Muscle of leg (tissue), 11 donors: ENCODE data around the gene MS4A12. TPM values are rescaled to one million over a fixed set of nuclear protein-coding genes. Genes with fewer than 3 reads are reported as not detected.

Experiments used
- DNase-seq: peaks from one replicate; pipeline ENCODE4 v3.0.0; 2013
- H3K27ac ChIP-seq: one replicate; pipeline ENCODE4 v1.5.1; 2013; ENCODE audit warnings: mild to moderate bottlenecking, low read length, control low read depth
- H3K27me3 ChIP-seq: one replicate; pipeline ENCODE4 v1.6.1; 2013; ENCODE audit warnings: low read length; ENCODE audit not compliant: control insufficient read depth, insufficient read depth
- H3K36me3 ChIP-seq: one replicate; pipeline ENCODE4 v1.6.1; 2013; ENCODE audit warnings: low read length; ENCODE audit not compliant: control insufficient read depth, insufficient read depth
- H3K4me1 ChIP-seq: one replicate; pipeline ENCODE4 v1.6.1; 2013; ENCODE audit warnings: low read length; ENCODE audit not compliant: control insufficient read depth, insufficient read depth
- H3K4me3 ChIP-seq: one replicate; pipeline ENCODE4 v1.5.1; 2013; ENCODE audit warnings: low read length, control low read depth
- H3K9me3 ChIP-seq: replicated peaks from 2 replicates; pipeline ENCODE4 v1.6.1; 2013; ENCODE audit warnings: low read depth, low read length; ENCODE audit not compliant: control insufficient read depth
- WGBS: methylation state at CpG from one replicate; pipeline ENCODE4 v1.1.5; 2013; ENCODE audit warnings: missing lambda C conversion rate; ENCODE audit not compliant: insufficient coverage; 5-methylcytosine and 5-hydroxymethylcytosine counted together
- polyA plus RNA-seq, 8 donors: library from polyadenylated mRNA; unstranded; fragments of 120-200 nt; gene quantifications; one replicate each; pipeline versions ENCODE4 v1.2.1 to v1.2.3, GENCODE V29; 2013; ENCODE audit warnings: inconsistent platforms in 1 of 8, low replicate concordance in 1 of 8; ENCODE audit not compliant: insufficient read length in 8 of 8, insufficient read depth in 1 of 8
- total RNA-seq: library from RNA; stranded (reverse); fragments of 120-200 nt; gene quantifications from one replicate; pipeline ENCODE4 v1.2.4, GENCODE V29; 2013

The MS4A12 gene
- total and polyA plus RNA-seq, 9 donors, result not detected

DNA sequence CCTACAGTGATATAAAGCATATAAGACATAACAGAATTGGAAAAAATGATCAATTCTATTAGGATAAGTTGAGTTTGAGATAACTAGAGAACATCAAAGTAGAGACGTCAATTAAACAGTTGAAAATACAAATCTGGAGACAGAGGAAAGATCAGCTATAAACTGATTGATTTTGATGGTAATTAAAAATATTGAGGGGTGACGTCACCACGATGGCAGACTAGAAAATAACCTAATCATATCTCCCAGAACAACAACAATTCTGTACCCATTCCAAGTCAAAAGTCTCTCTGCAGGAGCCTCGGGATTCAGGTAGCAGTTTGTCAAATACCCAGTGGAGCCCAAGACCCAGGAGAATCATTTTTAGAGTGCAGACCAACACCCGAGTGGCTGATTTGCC is 51.5 kb downstream of the MS4A12 start:
- H3K36me3 ChIP-seq, result no peaks in the 10 kb centered on the region
- H3K27ac ChIP-seq, result no peak overlapping the region
- DNase-seq, result no peak
- 79% methylated on average over 2 of the region's 5 CpGs for WGBS
- H3K27me3 ChIP-seq, result no peaks in the 10 kb centered on the region
- no peaks in the 10 kb centered on the region for H3K4me1 ChIP-seq
- H3K4me3 ChIP-seq, result no peak overlapping the region
- H3K9me3 ChIP-seq, result peaks cover 3% of the 10 kb centered on the region

Other genes with a start within 250 kb of the MS4A12 start
- 0.18 TPM for gene MS4A4E, start 249.6 kb upstream of the MS4A12 start, total RNA-seq
- 1 to 10 TPM; 1.4 to 2.4 (median 1.9) TPM for gene MS4A4E, start 249.6 kb upstream of the MS4A12 start, polyA plus RNA-seq
- 10.3 TPM for gene MS4A4A, start 212.1 kb upstream of the MS4A12 start, total RNA-seq
- gene MS4A4A, start 212.1 kb upstream of the MS4A12 start, polyA plus RNA-seq, result 10 to 100 TPM in 5 of 8 donors, 1 to 10 TPM in 3; 6.9 to 18.5 (median 11.7) TPM
- not detected for gene MS4A6E, start 165.5 kb upstream of the MS4A12 start, total RNA-seq
- gene MS4A6E, start 165.5 kb upstream of the MS4A12 start, polyA plus RNA-seq, result not detected
- 7.4 TPM for gene MS4A7, start 114.2 kb upstream of the MS4A12 start, total RNA-seq
- 10 to 100 TPM in 1 of 8 donors, 1 to 10 TPM in 7; 3.2 to 13.7 (median 8.1) TPM for gene MS4A7, start 114.2 kb upstream of the MS4A12 start, polyA plus RNA-seq
- 0.35 TPM for gene MS4A14, start 96.3 kb upstream of the MS4A12 start, total RNA-seq
- gene MS4A14, start 96.3 kb upstream of the MS4A12 start, polyA plus RNA-seq, result under 1 TPM; 0.20 to 0.39 (median 0.29) TPM
- not detected for gene MS4A5, start 63.2 kb upstream of the MS4A12 start, total RNA-seq
- not detected for gene MS4A5, start 63.2 kb upstream of the MS4A12 start, polyA plus RNA-seq
- 0.22 TPM for gene MS4A1, start 36.9 kb upstream of the MS4A12 start, total RNA-seq
- 1 to 10 TPM in 1 of 8 donors, under 1 TPM in 7; 0.10 to 1.6 (median 0.29) TPM for gene MS4A1, start 36.9 kb upstream of the MS4A12 start, polyA plus RNA-seq
- not detected for gene MS4A13, start 22.6 kb downstream of the MS4A12 start, total RNA-seq
- not detected for gene MS4A13, start 22.6 kb downstream of the MS4A12 start, polyA plus RNA-seq
- gene MS4A8, start 206.8 kb downstream of the MS4A12 start, total RNA-seq, result 2.5 TPM
- gene MS4A8, start 206.8 kb downstream of the MS4A12 start, polyA plus RNA-seq, result 10 to 100 TPM in 1 of 8 donors, 1 to 10 TPM in 7; 2.3 to 10.5 (median 6.9) TPM
- not detected for gene MS4A18, start 231.9 kb downstream of the MS4A12 start, total RNA-seq
- not detected for gene MS4A18, start 231.9 kb downstream of the MS4A12 start, polyA plus RNA-seq